HPDE6-E6E7 (cell line): Measurements from ENCODE around the gene ZSWIM9.
"Not testable (repeated sequence)": the region's sequence is repeated elsewhere in the genome, so short reads cannot be mapped to it uniquely, and the experiment has no call there.

Experiments
- DNase-seq: peaks from one replicate; pipeline ENCODE4 v3.0.0; 2011; ENCODE audit warnings: missing footprints; ENCODE audit errors: extremely low spot score

Gene ZSWIM9

DNA sequence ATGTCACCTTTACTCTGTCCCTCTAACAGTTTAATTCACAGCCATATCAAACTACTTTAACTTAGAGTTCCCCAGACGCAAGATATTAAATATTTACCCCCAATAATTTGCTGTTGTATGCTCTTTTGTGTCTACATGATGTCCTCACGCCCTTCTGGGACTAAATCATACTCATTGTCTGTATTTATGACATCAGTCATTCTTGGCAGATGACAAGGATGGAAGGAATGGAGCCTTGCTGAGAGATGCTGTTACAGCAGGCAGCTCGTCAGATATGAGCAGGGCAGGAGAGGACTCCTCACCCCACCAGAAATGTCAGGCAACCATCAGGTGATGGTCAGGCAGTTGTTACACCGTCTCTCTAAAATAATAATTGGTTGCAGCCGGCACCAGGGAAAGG is 43.5 kb downstream of the ZSWIM9 start:
- DNase-seq: no peak

DNA sequence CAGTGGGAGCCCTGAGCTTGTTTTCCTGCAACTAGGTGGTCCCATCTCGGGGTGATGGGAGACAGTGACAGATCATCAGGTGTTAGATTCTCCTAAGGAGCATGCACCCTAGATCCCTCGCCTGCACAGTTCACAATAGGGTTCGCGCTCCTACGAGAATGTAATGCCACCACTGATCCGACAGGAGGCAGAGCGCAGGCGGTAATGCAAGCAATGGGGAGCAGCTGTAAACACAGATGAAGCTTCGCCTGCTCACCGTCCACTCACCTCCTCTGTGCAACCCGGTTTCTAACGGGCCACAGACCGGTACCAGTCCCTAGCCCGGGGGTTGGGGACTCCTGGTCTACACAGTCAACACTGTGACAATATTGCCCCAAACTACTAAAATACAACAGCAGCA is 46.5 kb downstream of the ZSWIM9 start:
- no peak for DNase-seq

- DNase-seq: peak; percentile 19
These were observed 48.5 kb downstream of the ZSWIM9 start for GRCh38 chr19:48218997-48219396.

GRCh38 chr19:48220784-48221183 is 50.3 kb downstream of the ZSWIM9 start:
- not testable (repeated sequence) for DNase-seq

GRCh38 chr19:48221628-48222027 is 51.1 kb downstream of the ZSWIM9 start:
- DNase-seq: no peak

DNA sequence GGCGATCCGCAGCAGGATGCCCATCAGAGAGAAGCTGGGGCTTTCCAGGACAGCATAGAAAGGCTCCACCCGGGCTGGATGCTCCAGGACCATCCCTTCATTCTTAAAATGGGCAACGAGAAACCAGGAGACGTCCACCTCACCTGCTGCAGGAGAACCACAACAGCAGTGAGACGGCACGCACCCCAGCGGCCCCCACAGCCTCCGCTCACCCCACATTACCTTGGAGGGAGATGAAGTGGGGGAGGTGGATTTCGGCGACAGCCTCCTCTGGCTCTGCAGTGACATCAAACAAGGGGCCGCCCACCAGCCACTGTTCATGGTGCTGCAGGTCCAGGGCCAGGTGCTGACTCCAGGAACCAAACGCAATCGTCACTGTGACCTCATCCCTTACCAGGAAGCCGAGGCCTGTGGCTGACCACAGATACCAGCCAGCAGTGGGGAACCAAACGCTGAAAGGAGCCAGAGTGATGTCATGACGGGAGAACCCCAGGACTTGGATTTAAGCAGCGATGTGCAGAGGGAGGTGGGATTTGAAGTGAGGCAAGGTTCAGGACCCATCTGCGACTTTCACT is 60.2 kb downstream of the ZSWIM9 start:
- DNase-seq: no peak

DNA sequence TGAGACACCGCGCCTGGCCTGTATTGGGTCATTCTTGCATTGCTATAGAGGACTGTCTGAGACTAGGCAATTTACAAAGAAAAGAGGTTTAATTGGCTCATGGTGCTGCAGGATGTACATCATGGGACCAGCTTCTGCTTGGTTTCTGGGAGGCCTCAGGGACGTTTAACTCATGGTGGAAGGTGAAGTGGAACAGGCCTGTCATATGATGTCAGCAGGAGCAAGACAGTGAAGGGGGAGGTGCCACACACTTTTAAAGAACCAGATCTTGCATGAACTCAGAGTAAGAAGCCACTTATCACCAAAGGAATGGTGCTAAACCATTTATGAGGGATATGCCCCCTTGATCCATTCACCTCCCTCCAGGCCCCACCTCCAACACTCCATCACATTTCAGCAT is 66.6 kb downstream of the ZSWIM9 start:
- no peak for DNase-seq

GRCh38 chr19:48239120-48239519 is 68.6 kb downstream of the ZSWIM9 start:
- no peak for DNase-seq

DNA sequence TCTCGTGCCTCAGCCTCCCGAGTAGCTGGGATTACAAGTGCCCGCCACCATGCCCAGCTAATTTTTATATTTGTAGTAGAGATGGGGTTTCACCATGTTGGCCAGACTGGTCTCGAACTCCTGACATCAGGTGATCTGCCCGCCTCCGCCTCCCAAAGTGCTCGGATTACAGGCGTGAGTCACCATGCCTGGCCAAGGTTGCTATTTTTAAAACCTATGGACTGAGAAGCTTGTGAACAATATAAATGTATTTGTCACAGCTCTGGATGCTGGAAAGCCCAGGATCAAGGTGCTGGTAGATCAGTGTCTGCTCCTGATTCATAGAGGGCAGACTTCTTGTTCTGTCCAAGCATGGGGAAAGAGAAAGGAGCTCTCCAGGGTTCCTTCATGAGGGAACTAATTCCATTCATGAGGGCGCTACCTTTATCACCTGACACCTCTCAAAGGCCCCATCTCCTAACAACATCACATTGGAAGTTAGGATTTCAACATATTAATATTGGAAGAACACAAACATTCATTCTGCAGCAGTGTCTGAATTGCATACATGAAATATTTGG is 69.2 kb downstream of the ZSWIM9 start:
- no peak for DNase-seq

- DNase-seq: not testable (repeated sequence)
These were observed 71.3 kb downstream of the ZSWIM9 start for GRCh38 chr19:48241771-48242170.

GRCh38 chr19:48244281-48244680 is 73.8 kb downstream of the ZSWIM9 start:
- DNase-seq: no peak

- no peak for DNase-seq
These were observed 75.6 kb downstream of the ZSWIM9 start for GRCh38 chr19:48246101-48246500.

GRCh38 chr19:48247212-48247611 is 76.7 kb downstream of the ZSWIM9 start:
- no peak for DNase-seq
